Naive thymus-derived CD4-positive, alpha-beta T cell (primary cell): ENCODE data around the gene TBC1D4. TPM values are rescaled to one million over a fixed set of nuclear protein-coding genes. Genes with fewer than 3 reads are reported as not detected.

ENCODE experiments used
- ATAC-seq: fragments of 150-1000 bp; cut with Tn5 transposase; 2 replicates; pipeline ENCODE4 v1.10.0; 2021; ENCODE audit warnings: mild to moderate bottlenecking, moderate library complexity
- CTCF ChIA-PET: fragments of 350-600 bp; sonication (Branson Sonifier 250); formaldehyde crosslinking; loops from one replicate; lab custom pipeline; 2021; ENCODE audit warnings: antibody characterized with exemption; lab: Charles Lee
- POLR2A ChIA-PET: fragments of 350-600 bp; sonication (Branson Sonifier 250); formaldehyde crosslinking; loops from one replicate; lab custom pipeline; 2021; ENCODE audit warnings: antibody characterized with exemption, inconsistent platforms; lab: Charles Lee
- DNase-seq, 9 donors: peaks; one replicate each; pipeline versions ENCODE4 v3.0.0 to v3.0.0-alpha.2; 2020 to 2022; ENCODE audit warnings: mixed read lengths in 1 of 9
- H3K27ac ChIP-seq: one replicate; pipeline ENCODE4 v1.7.0; 2013; ENCODE audit warnings: mild to moderate bottlenecking, low read depth, low read length, moderate library complexity
- H3K27me3 ChIP-seq, 2 donors: one replicate each; pipeline ENCODE4 v1.7.0; 2013; ENCODE audit warnings: low read length in 2 of 2, mild to moderate bottlenecking in 2 of 2, moderate library complexity in 2 of 2; ENCODE audit not compliant: control insufficient read depth in 2 of 2, insufficient read depth in 2 of 2
- H3K36me3 ChIP-seq, 3 experiments: 1 replicate in 2 of 3; 2 replicates in 1 of 3; pipeline ENCODE4 v1.7.0; 2013; ENCODE audit warnings: low read length in 3 of 3, mild to moderate bottlenecking in 3 of 3, moderate library complexity in 1 of 3; ENCODE audit not compliant: insufficient read depth in 3 of 3, control insufficient read depth in 2 of 3
- H3K4me1 ChIP-seq, 2 donors: one replicate each; pipeline ENCODE4 v1.7.0; 2013; ENCODE audit warnings: low read length in 2 of 2, mild to moderate bottlenecking in 2 of 2, moderate library complexity in 1 of 2; ENCODE audit not compliant: control insufficient read depth in 2 of 2, insufficient read depth in 2 of 2
- H3K4me3 ChIP-seq: 2 replicates; pipeline ENCODE4 v1.7.0; 2013; ENCODE audit warnings: mild to moderate bottlenecking, low read length
- H3K9me3 ChIP-seq, 3 experiments: 1 replicate in 2 of 3; 2 replicates in 1 of 3; pipeline ENCODE4 v1.7.0; 2013; ENCODE audit warnings: low read length in 3 of 3; ENCODE audit not compliant: control insufficient read depth in 2 of 3
- H3K27ac Mint-ChIP-seq, 9 donors: one replicate each; pipeline ENCODE4 v1.8.0; 2020 to 2022; ENCODE audit warnings: mixed read lengths in 9 of 9, mild to moderate bottlenecking in 8 of 9, moderate library complexity in 5 of 9, inconsistent platforms in 2 of 9
- H3K27me3 Mint-ChIP-seq, 5 donors: one replicate each; pipeline ENCODE4 v1.8.0; 2021 to 2022; ENCODE audit warnings: mixed read lengths in 5 of 5, mild to moderate bottlenecking in 1 of 5
- H3K36me3 Mint-ChIP-seq, 5 donors: one replicate each; pipeline ENCODE4 v1.8.0; 2020 to 2022; ENCODE audit warnings: mixed read lengths in 5 of 5, mild to moderate bottlenecking in 3 of 5, inconsistent platforms in 1 of 5
- H3K4me1 Mint-ChIP-seq, 7 donors: one replicate each; pipeline ENCODE4 v1.8.0; 2020 to 2022; ENCODE audit warnings: mixed read lengths in 7 of 7, mild to moderate bottlenecking in 3 of 7, inconsistent platforms in 1 of 7
- H3K4me3 Mint-ChIP-seq, 10 donors: one replicate each; pipeline ENCODE4 v1.8.0; 2020 to 2022; ENCODE audit warnings: mild to moderate bottlenecking in 10 of 10, mixed read lengths in 10 of 10, moderate library complexity in 6 of 10, inconsistent platforms in 2 of 10
- H3K9me3 Mint-ChIP-seq, 11 donors: one replicate each; pipeline ENCODE4 v1.8.0; 2020 to 2022; ENCODE audit warnings: mixed read lengths in 11 of 11, mild to moderate bottlenecking in 4 of 11, inconsistent platforms in 1 of 11, moderate library complexity in 1 of 11
- intact Hi-C, 2 donors: fragments of 100-400 bp; cut with micrococcal nuclease; formaldehyde crosslinking; loops; one replicate each; pipeline ENCODE4 v1.15.1; 2023
- polyA plus RNA-seq, 2 donors: library from polyadenylated mRNA; unstranded; fragments of 300-500 nt; fragmentation: Illumina TruSeq; gene quantifications; one replicate each; pipeline ENCODE4 v1.2.3, GENCODE V29; 2021
- total RNA-seq, 6 experiments: library from RNA in 5 of 6; stranded (reverse) in 5 of 6; gene quantifications; 1 replicate in 5 of 6; 2 replicates in 1 of 6; pipeline ENCODE4 v1.2.3 and lab custom pipeline; 2021 to 2026

TBC1D4 gene
- total and polyA plus RNA-seq, 7 experiments from 2014 or later = 12.4 to 73.8 (median 42.7) TPM

- Histone ChIP-seq H3K36me3 (no peaks in the 10 kb centered on the region), H3K4me3 (no peak overlapping the region), H3K9me3 (no peaks in the 10 kb centered on the region), H3K27ac (no peak overlapping the region), H3K27me3 (no peaks in the 10 kb centered on the region), H3K4me1 (no peaks in the 10 kb centered on the region)
- ChIA-PET CTCF (no interaction called here), POLR2A (no interaction called here)
- no peaks in the 10 kb centered on the region for H3K9me3 Mint-ChIP-seq
- H3K27ac Mint-ChIP-seq = no peak overlapping the region
- ATAC-seq = no peak
- intact Hi-C loops = loop anchor here in 1 of 2 donors (10.0 kb wide), 1 partner anchor 1098 kb away; no protein-coding TSS in a partner anchor
- DNase-seq = no peak
- no peaks in the 10 kb centered on the region for H3K27me3 Mint-ChIP-seq
- no peak overlapping the region for H3K4me3 Mint-ChIP-seq
- H3K36me3 Mint-ChIP-seq = no peaks in the 10 kb centered on the region
- H3K4me1 Mint-ChIP-seq = no peaks in the 10 kb centered on the region
Observed at GRCh38 chr13:75376792-75377402, 105.1 kb downstream of the TBC1D4 start.

- no peaks in the 10 kb centered on the region for H3K36me3 Mint-ChIP-seq
- ChIA-PET POLR2A (interaction anchor here (1.7 kb wide), 1 partner anchor 48 kb away, joined by 6 read pairs; no protein-coding TSS in a partner anchor), CTCF (interaction anchor here (0.6 kb wide), 1 partner anchor 15 kb away, joined by 3 read pairs; no protein-coding TSS in a partner anchor)
- Histone ChIP-seq H3K36me3 (no peaks in the 10 kb centered on the region), H3K27ac (no peak overlapping the region), H3K9me3 (no peaks in the 10 kb centered on the region), H3K4me3 (no peak overlapping the region), H3K4me1 (no peaks in the 10 kb centered on the region), H3K27me3 (no peaks in the 10 kb centered on the region)
- no peaks in the 10 kb centered on the region for H3K27me3 Mint-ChIP-seq
- intact Hi-C loops = loop anchor here in 1 of 2 donors (10.0 kb wide), 1 partner anchor 1099 kb away; no protein-coding TSS in a partner anchor
- no peaks in the 10 kb centered on the region for H3K9me3 Mint-ChIP-seq
- DNase-seq (no peak), ATAC-seq (no peak)
- H3K4me3 Mint-ChIP-seq = no peak overlapping the region
- no peak overlapping the region for H3K27ac Mint-ChIP-seq
- no peaks in the 10 kb centered on the region for H3K4me1 Mint-ChIP-seq
Observed at GRCh38 chr13:75375329-75375728, 106.6 kb downstream of the TBC1D4 start.

- Mint-ChIP-seq H3K4me1 (no peaks in the 10 kb centered on the region), H3K27ac (no peak overlapping the region), H3K4me3 (no peak overlapping the region), H3K27me3 (peaks cover 0 to 2% (median 0%) of the 10 kb centered on the region in 5 donors), H3K36me3 (no peaks in the 10 kb centered on the region), H3K9me3 (no peaks in the 10 kb centered on the region)
- Histone ChIP-seq H3K27ac (no peak overlapping the region), H3K4me1 (no peaks in the 10 kb centered on the region), H3K27me3 (no peaks in the 10 kb centered on the region), H3K36me3 (no peaks in the 10 kb centered on the region), H3K9me3 (no peaks in the 10 kb centered on the region), H3K4me3 (no peak overlapping the region)
- intact Hi-C loops = loop anchor here in 1 of 2 donors (2.0 to 10.0 kb wide), 2 partner anchors 109 to 1101 kb away; partner anchors contain the start of gene TBC1D4
- ChIA-PET CTCF (interaction anchor here (0.6 to 1.1 kb wide), 3 partner anchors 47 to 1541 kb away, joined by 3 to 4 read pairs (median 3); no protein-coding TSS in a partner anchor), POLR2A (no interaction called here)
- ATAC-seq (no peak), DNase-seq (no peak)
Observed at GRCh38 chr13:75373988-75374387, 108.0 kb downstream of the TBC1D4 start.

GRCh38 chr13:75372923-75373841 lies 108.8 kb downstream of the TBC1D4 start:
- ChIA-PET CTCF (interaction anchor here (0.5 to 2.0 kb wide), 7 partner anchors 10 to 1541 kb away, joined by 3 to 5 read pairs (median 3); no protein-coding TSS in a partner anchor), POLR2A (no interaction called here)
- Mint-ChIP-seq H3K4me3 (no peak overlapping the region), H3K27me3 (peaks cover 0 to 8% (median 0%) of the 10 kb centered on the region in 5 donors), H3K9me3 (no peaks in the 10 kb centered on the region), H3K27ac (no peak overlapping the region), H3K4me1 (peaks cover 0 to 2% (median 0%) of the 10 kb centered on the region in 7 donors), H3K36me3 (no peaks in the 10 kb centered on the region)
- no peaks in the 10 kb centered on the region for H3K27me3 ChIP-seq
- H3K4me3 ChIP-seq = no peak overlapping the region
- DNase-seq (no peak), ATAC-seq (no peak)
- intact Hi-C loops = loop anchor here (1.0 to 10.0 kb wide), 5 partner anchors 109 to 1102 kb away; partner anchors contain the start of genes TBC1D4 (in 2 of the 2), UCHL3 (in 2 of the 2) and LMO7 (in 1 of the 2)
- no peak overlapping the region for H3K27ac ChIP-seq
- H3K4me1 ChIP-seq = no peaks in the 10 kb centered on the region
- H3K9me3 ChIP-seq = no peaks in the 10 kb centered on the region
- H3K36me3 ChIP-seq = no peaks in the 10 kb centered on the region

- ChIA-PET CTCF (interaction anchor here (0.5 to 2.0 kb wide), 5 partner anchors 9 to 269 kb away, joined by 3 to 5 read pairs (median 3); no protein-coding TSS in a partner anchor), POLR2A (no interaction called here)
- Mint-ChIP-seq H3K27me3 (peaks cover 0 to 8% (median 0%) of the 10 kb centered on the region in 5 donors), H3K4me1 (peaks cover 0 to 2% (median 0%) of the 10 kb centered on the region in 7 donors), H3K36me3 (no peaks in the 10 kb centered on the region), H3K4me3 (no peak overlapping the region), H3K9me3 (no peaks in the 10 kb centered on the region), H3K27ac (no peak overlapping the region)
- peak in 7 of 9 donors; percentile 15 to 51 (median 38) for DNase-seq
- Histone ChIP-seq H3K27ac (no peak overlapping the region), H3K36me3 (no peaks in the 10 kb centered on the region), H3K9me3 (no peaks in the 10 kb centered on the region), H3K4me3 (no peak overlapping the region), H3K27me3 (no peaks in the 10 kb centered on the region), H3K4me1 (no peaks in the 10 kb centered on the region)
- peak; percentile 86 for ATAC-seq
- intact Hi-C loops = loop anchor here (1.0 to 10.0 kb wide), 5 partner anchors 110 to 1102 kb away; partner anchors contain the start of genes TBC1D4 (in 2 of the 2), UCHL3 (in 2 of the 2) and LMO7 (in 1 of the 2)
Observed at GRCh38 chr13:75372517-75372916, 109.5 kb downstream of the TBC1D4 start.

- DNase-seq = no peak
- Mint-ChIP-seq H3K27ac (no peak overlapping the region), H3K9me3 (no peaks in the 10 kb centered on the region), H3K4me3 (no peak overlapping the region), H3K27me3 (peaks cover 0 to 8% (median 0%) of the 10 kb centered on the region in 5 donors), H3K36me3 (no peaks in the 10 kb centered on the region), H3K4me1 (peaks cover 0 to 5% (median 0%) of the 10 kb centered on the region in 7 donors)
- POLR2A ChIA-PET = interaction anchor here (1.0 kb wide), 1 partner anchor 8 kb away, joined by 3 read pairs; no protein-coding TSS in a partner anchor
- no peaks in the 10 kb centered on the region for H3K9me3 ChIP-seq
- no peaks in the 10 kb centered on the region for H3K36me3 ChIP-seq
- H3K27me3 ChIP-seq = no peaks in the 10 kb centered on the region
- intact Hi-C loops = loop anchor here in 1 of 2 donors (10.0 kb wide), 1 partner anchor 1104 kb away; no protein-coding TSS in a partner anchor
- no peak for ATAC-seq
- CTCF ChIA-PET = interaction anchor here (1.0 to 1.2 kb wide), 2 partner anchors 40 to 198 kb away, joined by 3 read pairs; no protein-coding TSS in a partner anchor
- no peak overlapping the region for H3K4me3 ChIP-seq
- H3K27ac ChIP-seq = no peak overlapping the region
- H3K4me1 ChIP-seq = no peaks in the 10 kb centered on the region
Observed at GRCh38 chr13:75371203-75371602, 110.8 kb downstream of the TBC1D4 start.
